Memory B cell (primary cell): Measurements from ENCODE around the gene NTRK1.

Experiments
- ATAC-seq: fragments of 150-1000 bp; cut with Tn5 transposase; 2 replicates; pipeline ENCODE4 v1.10.0; 2021; ENCODE audit warnings: low read depth, mild to moderate bottlenecking, moderate library complexity
- DNase-seq, 2 donors: peaks; one replicate each; pipeline ENCODE4 v3.0.0; 2022; ENCODE audit warnings: low spot score in 2 of 2
- H3K27ac Mint-ChIP-seq: one replicate; pipeline ENCODE4 v1.8.0; 2022; ENCODE audit warnings: mild to moderate bottlenecking, moderate library complexity, mixed read lengths
- H3K27me3 Mint-ChIP-seq: one replicate; pipeline ENCODE4 v1.8.0; 2022; ENCODE audit warnings: mixed read lengths
- H3K36me3 Mint-ChIP-seq: one replicate; pipeline ENCODE4 v1.8.0; 2022; ENCODE audit warnings: mild to moderate bottlenecking, mixed read lengths
- H3K4me1 Mint-ChIP-seq: one replicate; pipeline ENCODE4 v1.8.0; 2022; ENCODE audit warnings: mixed read lengths
- H3K4me3 Mint-ChIP-seq: one replicate; pipeline ENCODE4 v1.8.0; 2022; ENCODE audit warnings: mild to moderate bottlenecking, moderate library complexity, mixed read lengths
- H3K9me3 Mint-ChIP-seq: one replicate; pipeline ENCODE4 v1.8.0; 2022; ENCODE audit warnings: mixed read lengths

NTRK1 gene

DNA sequence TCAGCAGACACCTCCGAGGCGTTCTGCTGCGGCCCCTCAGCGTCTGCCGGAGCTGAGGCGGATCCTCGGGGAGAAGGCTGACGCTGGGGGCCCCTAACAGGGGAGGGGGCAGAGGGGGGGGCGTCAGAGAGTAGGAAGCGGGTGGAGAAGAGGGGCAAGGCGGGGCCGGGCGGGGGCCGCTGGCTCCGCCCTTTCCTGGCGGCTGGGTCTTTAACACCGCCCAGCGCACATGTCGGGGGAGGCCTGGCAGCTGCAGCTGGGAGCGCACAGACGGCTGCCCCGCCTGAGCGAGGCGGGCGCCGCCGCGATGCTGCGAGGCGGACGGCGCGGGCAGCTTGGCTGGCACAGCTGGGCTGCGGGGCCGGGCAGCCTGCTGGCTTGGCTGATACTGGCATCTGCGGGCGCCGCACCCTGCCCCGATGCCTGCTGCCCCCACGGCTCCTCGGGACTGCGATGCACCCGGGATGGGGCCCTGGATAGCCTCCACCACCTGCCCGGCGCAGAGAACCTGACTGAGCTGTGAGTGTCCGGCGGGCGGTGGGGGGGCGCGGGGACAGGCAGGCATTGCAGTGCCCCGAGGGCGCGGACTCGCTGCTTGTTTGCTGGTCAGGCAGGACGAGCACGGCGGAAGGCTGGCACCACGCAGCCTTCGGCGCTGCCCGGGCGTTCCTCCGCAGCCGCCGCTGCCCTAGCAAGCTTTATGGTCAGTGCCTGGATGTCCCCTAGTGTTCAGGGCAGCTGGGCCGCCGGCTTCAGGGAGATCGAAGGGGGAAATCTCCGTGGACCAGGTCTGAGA, at the start of gene NTRK1:
Gene NTRK1, plus strand, starts transcription at position 238 of the 796 bp plus-strand sequence. Its CDS starts 70 bp downstream, at position 308.
- no peak within 1 kb of the TSS for H3K27ac Mint-ChIP-seq
- H3K9me3 Mint-ChIP-seq = no peaks in the 10 kb centered on the region
- H3K4me3 Mint-ChIP-seq = peak within 1 kb of the TSS; percentile 78
- peak; percentile 75 for ATAC-seq
- H3K4me1 Mint-ChIP-seq = peaks cover 16% of the 10 kb centered on the region
- H3K27me3 Mint-ChIP-seq = peaks cover 48% of the 10 kb centered on the region
- no peaks in the 10 kb centered on the region for H3K36me3 Mint-ChIP-seq
- peak in 1 of 2 donors; percentile 41 for DNase-seq

DNA sequence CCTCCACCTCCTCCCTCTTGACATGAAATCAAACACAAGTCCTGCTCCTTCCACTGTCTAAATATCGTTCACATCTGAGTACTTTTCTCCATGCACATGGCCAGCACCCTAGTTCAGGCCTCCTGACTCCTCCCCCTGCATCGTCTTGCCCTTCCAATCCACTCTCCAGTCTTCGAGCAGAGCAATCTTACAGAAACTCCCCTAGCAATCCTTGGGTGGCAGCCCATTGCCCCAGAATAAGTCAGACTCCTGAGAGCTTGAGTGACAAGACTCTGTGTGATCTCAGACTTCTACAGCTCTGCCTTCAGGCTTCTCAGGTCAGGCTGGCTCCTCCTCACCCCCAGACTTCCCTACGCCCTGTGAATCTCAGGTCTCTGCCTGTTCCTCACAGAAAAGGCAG, 49.5 kb upstream of the NTRK1 start:
- Mint-ChIP-seq H3K4me1 (peaks cover 11% of the 10 kb centered on the region), H3K27ac (no peak overlapping the region), H3K27me3 (peaks cover 3% of the 10 kb centered on the region), H3K9me3 (no peaks in the 10 kb centered on the region), H3K4me3 (no peak overlapping the region), H3K36me3 (peaks cover 2% of the 10 kb centered on the region)
- no peak for ATAC-seq
- no peak for DNase-seq

GRCh38 chr1:156812293-156812990, 48.2 kb upstream of the NTRK1 start:
- no peak overlapping the region for H3K27ac Mint-ChIP-seq
- peaks cover 19% of the 10 kb centered on the region for H3K4me1 Mint-ChIP-seq

DNA sequence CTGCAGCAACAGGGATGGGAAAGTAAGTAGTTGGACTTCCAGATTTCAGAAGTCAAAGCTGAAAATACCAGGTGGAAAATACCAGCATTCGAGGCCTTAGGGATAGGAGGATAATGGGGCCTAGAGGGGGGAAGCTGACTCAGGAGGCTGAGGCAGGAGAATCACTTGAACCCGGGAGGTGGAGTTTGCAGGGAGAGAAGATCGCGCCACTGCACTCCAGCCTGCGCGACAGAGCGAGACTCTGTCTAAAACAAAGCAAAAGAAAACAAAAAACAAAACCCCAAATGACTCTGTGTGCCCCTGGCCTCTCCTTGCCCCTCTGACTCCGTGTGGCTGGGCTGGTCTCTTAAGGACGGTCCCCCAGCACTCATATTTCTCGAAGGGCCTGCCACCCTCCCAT, 47.4 kb upstream of the NTRK1 start:
- H3K4me3 Mint-ChIP-seq = peak overlapping the region; percentile 85
- no peak overlapping the region for H3K27ac Mint-ChIP-seq
- DNase-seq (no peak), ATAC-seq (no peak)
- peaks cover 3% of the 10 kb centered on the region for H3K27me3 Mint-ChIP-seq
- no peaks in the 10 kb centered on the region for H3K36me3 Mint-ChIP-seq
- no peaks in the 10 kb centered on the region for H3K9me3 Mint-ChIP-seq
- H3K4me1 Mint-ChIP-seq = peaks cover 17% of the 10 kb centered on the region

More at GRCh38 chr1:156812293-156812990, 48.2 kb upstream of the NTRK1 start:
- H3K27me3 Mint-ChIP-seq = peaks cover 3% of the 10 kb centered on the region
- no peak for DNase-seq
- peak overlapping the region; percentile 21 for H3K4me3 Mint-ChIP-seq
- no peaks in the 10 kb centered on the region for H3K9me3 Mint-ChIP-seq
- no peaks in the 10 kb centered on the region for H3K36me3 Mint-ChIP-seq
- no peak for ATAC-seq

GRCh38 chr1:156813750-156814570, 46.7 kb upstream of the NTRK1 start:
- Mint-ChIP-seq H3K4me3 (peak overlapping the region; percentile 85), H3K27ac (no peak overlapping the region), H3K27me3 (peaks cover 3% of the 10 kb centered on the region), H3K9me3 (no peaks in the 10 kb centered on the region), H3K4me1 (peaks cover 17% of the 10 kb centered on the region), H3K36me3 (no peaks in the 10 kb centered on the region)
- DNase-seq (peak; percentile 35 to 66), ATAC-seq (peak; percentile 55)

- H3K4me3 Mint-ChIP-seq = peak overlapping the region; percentile 85
- H3K36me3 Mint-ChIP-seq = no peaks in the 10 kb centered on the region
- H3K27me3 Mint-ChIP-seq = peaks cover 3% of the 10 kb centered on the region
- H3K9me3 Mint-ChIP-seq = no peaks in the 10 kb centered on the region
- ATAC-seq (no peak), DNase-seq (no peak)
- H3K4me1 Mint-ChIP-seq = peaks cover 17% of the 10 kb centered on the region
- no peak overlapping the region for H3K27ac Mint-ChIP-seq
Observed at GRCh38 chr1:156814571-156815260, 45.9 kb upstream of the NTRK1 start.

- no peak for ATAC-seq
- Mint-ChIP-seq H3K9me3 (no peaks in the 10 kb centered on the region), H3K4me3 (peak overlapping the region; percentile 39), H3K36me3 (no peaks in the 10 kb centered on the region), H3K27me3 (peaks cover 3% of the 10 kb centered on the region), H3K4me1 (peaks cover 17% of the 10 kb centered on the region), H3K27ac (peak overlapping the region; percentile 87)
- DNase-seq = no peak
Observed at GRCh38 chr1:156815307-156815826, 45.3 kb upstream of the NTRK1 start.

DNA sequence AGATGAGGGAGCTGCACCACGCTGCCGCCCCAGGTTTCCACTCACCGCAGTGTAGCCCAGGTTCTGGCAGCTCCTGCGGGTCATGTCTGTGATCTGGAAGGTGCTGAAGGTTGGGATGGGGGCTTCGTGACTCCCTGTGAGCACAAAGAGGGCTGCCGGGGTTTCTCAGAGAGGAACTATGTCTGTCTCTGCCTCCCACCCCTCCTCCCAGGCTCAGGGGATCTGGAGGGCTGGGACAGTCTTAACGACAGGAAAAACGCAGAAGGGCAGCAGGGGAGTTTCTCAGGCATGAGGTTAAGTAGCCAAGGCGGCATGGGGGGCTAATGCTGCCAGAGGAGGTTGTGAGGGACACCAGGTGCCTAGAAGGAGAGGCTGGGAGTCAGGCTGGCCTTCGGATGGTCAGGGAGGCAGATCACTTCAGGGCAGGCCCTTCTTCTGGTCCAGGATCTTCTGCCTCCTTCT, 44.7 kb upstream of the NTRK1 start:
- DNase-seq (no peak), ATAC-seq (no peak)
- Mint-ChIP-seq H3K4me1 (peaks cover 17% of the 10 kb centered on the region), H3K36me3 (no peaks in the 10 kb centered on the region), H3K27me3 (peaks cover 3% of the 10 kb centered on the region), H3K27ac (peak overlapping the region; percentile 87), H3K9me3 (no peaks in the 10 kb centered on the region), H3K4me3 (no peak overlapping the region)

- H3K4me3 Mint-ChIP-seq = peak within 1 kb of the TSS; percentile 60
- H3K27me3 Mint-ChIP-seq = peaks cover 6% of the 10 kb centered on the region
- H3K27ac Mint-ChIP-seq = peak within 1 kb of the TSS; percentile 87
- H3K9me3 Mint-ChIP-seq = no peaks in the 10 kb centered on the region
- peak; percentile 87 for ATAC-seq
- H3K4me1 Mint-ChIP-seq = peaks cover 17% of the 10 kb centered on the region
- peak; percentile 55 to 65 for DNase-seq
- no peaks in the 10 kb centered on the region for H3K36me3 Mint-ChIP-seq
Observed at GRCh38 chr1:156816561-156817328, 43.9 kb upstream of the NTRK1 start, which contains the start of gene SH2D2A. Gene SH2D2A (minus strand): TSS chr1:156816848. CDS start chr1:156816708, 140 bp downstream.

DNA sequence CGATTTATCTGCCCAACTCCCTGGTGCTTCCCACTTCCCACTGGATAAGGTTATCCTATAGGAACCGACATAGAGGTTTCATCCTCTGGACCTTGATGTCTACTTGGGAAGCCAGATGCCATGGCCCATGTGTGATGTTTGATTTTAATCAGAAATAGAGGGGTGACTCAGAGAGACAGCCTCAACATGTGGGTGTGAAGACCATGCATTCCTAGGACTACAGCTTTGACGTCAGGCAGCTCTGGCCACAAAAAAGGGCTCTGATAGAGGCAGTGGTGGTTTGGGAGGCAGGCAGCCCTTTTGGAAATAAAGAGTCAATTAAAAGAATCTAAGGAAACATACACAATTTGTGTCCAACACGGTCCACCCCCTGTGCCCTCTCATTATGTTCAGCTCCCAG, 38.9 kb upstream of the NTRK1 start:
- H3K4me3 Mint-ChIP-seq = no peak overlapping the region
- no peak overlapping the region for H3K27ac Mint-ChIP-seq
- ATAC-seq (no peak), DNase-seq (no peak)
- peaks cover 8% of the 10 kb centered on the region for H3K27me3 Mint-ChIP-seq
- no peaks in the 10 kb centered on the region for H3K9me3 Mint-ChIP-seq
- H3K36me3 Mint-ChIP-seq = no peaks in the 10 kb centered on the region
- H3K4me1 Mint-ChIP-seq = peaks cover 3% of the 10 kb centered on the region

GRCh38 chr1:156822680-156823079, 38.0 kb upstream of the NTRK1 start:
- H3K27ac Mint-ChIP-seq = no peak overlapping the region
- no peak overlapping the region for H3K4me3 Mint-ChIP-seq
- no peak for DNase-seq
- no peaks in the 10 kb centered on the region for H3K4me1 Mint-ChIP-seq
- H3K27me3 Mint-ChIP-seq = peaks cover 8% of the 10 kb centered on the region
- H3K9me3 Mint-ChIP-seq = no peaks in the 10 kb centered on the region
- ATAC-seq = no peak
- no peaks in the 10 kb centered on the region for H3K36me3 Mint-ChIP-seq

DNA sequence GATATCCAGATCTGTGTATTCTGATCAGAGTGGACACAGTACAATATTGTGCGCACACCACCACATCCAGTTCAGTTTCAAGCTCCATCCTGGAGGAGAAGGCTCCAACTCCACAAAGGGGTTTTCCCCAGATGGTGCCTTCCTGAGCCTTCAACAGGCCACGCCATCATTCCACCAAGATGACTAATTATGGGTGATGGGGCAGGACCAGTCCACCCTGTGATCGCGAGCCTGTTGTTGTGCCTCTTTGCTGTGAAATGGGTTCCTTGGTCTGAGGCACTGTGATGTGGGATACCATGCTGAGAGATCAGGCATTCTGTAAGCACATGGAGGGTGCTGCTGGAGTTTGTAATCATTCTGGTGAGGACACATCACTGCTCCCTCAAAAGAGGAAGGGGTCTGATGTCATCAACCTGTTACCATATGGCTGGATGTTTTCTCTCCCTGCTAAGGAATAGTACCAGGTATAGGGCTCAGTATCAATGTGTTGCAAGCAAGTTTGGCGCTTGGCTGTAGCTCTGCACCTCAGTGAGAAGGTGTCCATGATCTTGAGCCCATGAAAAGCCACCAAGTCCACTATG, 37.4 kb upstream of the NTRK1 start:
- no peak for DNase-seq
- no peak for ATAC-seq
- Mint-ChIP-seq H3K4me3 (no peak overlapping the region), H3K27me3 (peaks cover 9% of the 10 kb centered on the region), H3K4me1 (no peaks in the 10 kb centered on the region), H3K36me3 (no peaks in the 10 kb centered on the region), H3K27ac (no peak overlapping the region), H3K9me3 (no peaks in the 10 kb centered on the region)
